Measurements from ENCODE around the gene ZNF526. TPM values are rescaled to one million over a fixed set of nuclear protein-coding genes. Genes with fewer than 3 reads are reported as not detected.

ZNF526 gene
- total and polyA plus RNA-seq, 9 of the 15 experiments (the other 6 are each of a cell fraction or from before 2014, with no cell fraction given), result 1.3 to 17.9 (median 6.2) TPM

DNA sequence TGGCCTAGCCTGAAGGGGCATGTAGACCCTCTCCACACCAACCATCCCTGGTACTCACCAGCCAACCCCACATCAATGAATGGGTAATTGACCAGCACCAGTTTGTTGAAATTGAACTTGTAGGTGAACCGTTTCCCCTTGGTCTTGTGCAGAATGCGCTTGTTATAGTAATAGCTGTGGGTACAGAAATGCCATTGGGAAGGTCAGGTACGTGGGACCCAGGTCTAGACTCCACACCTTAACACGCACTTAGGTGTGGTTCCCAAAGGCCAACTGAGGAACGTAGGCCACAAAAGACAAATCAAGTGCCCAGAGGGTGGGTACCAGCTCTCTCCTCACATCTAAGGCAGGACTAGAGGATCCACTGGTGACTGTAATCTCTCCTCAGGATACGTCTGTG is 29.7 kb downstream of the ZNF526 start:
- Histone ChIP-seq H3K27me3 (ENCODE audit: control insufficient read depth in 2 of 2, insufficient read depth in 2 of 2, low read length in 2 of 2) (no peaks in the 10 kb centered on the region), H3K9me3 (replicated peaks; ENCODE audit: control insufficient read depth, insufficient read depth, low read depth, low read length) (no peaks in the 10 kb centered on the region), H3K4me1 (replicated peaks in 1 of 2; ENCODE audit: control insufficient read depth in 2 of 2, insufficient read depth in 2 of 2, low read length in 2 of 2) (peaks cover 25 to 62% of the 10 kb centered on the region in 2 experiments), H3K36me3 (ENCODE audit: control insufficient read depth, insufficient read depth, low read length) (peaks cover 49% of the 10 kb centered on the region; the same call in 2 of the 3 replicates), H3K4me2 (ENCODE audit: insufficient read depth, low read length) (no peak overlapping the region), H3K9ac (ENCODE audit: insufficient read depth in 1 of 2, low read depth in 2 of 2, low read length in 2 of 2) (no peak overlapping the region), H3K9me1 (ENCODE audit: control insufficient read depth, insufficient read depth, low read length) (peaks cover 4% of the 10 kb centered on the region), H3K79me2 (ENCODE audit: control insufficient read depth, insufficient read depth, low read length) (peaks cover 50% of the 10 kb centered on the region), H3K4me3 (no peak overlapping the region), H4K20me1 (replicated peaks; ENCODE audit: control insufficient read depth, insufficient read depth, low read length) (peaks cover 10% of the 10 kb centered on the region; the same call in 1 of the 2 replicates), H2AFZ (ENCODE audit: low read depth, low read length) (no peak overlapping the region), H3K27ac (ENCODE audit: extremely low read depth, low read depth, low read length) (no peak overlapping the region; the same call in 2 of the 3 replicates)
- CTCF ChIA-PET (ENCODE audit: low intra/inter-chr PET ratio), result no interaction called here
- in situ Hi-C loops (cut with MboI) (no loop called here), intact Hi-C loops (cut with micrococcal nuclease) (no loop called here)
- POLR2A ChIA-PET, result interaction anchor here (1.1 to 1.4 kb wide), 2 partner anchors 8 to 52 kb away, joined by 3 to 4 read pairs; partner anchors contain the start of genes PAFAH1B3 and PRR19
- TF ChIP-seq KLF1 (tag; IDR thresholded peaks at IDR 0.05), result no peak
- TF ChIP-seq, protein P1, sequence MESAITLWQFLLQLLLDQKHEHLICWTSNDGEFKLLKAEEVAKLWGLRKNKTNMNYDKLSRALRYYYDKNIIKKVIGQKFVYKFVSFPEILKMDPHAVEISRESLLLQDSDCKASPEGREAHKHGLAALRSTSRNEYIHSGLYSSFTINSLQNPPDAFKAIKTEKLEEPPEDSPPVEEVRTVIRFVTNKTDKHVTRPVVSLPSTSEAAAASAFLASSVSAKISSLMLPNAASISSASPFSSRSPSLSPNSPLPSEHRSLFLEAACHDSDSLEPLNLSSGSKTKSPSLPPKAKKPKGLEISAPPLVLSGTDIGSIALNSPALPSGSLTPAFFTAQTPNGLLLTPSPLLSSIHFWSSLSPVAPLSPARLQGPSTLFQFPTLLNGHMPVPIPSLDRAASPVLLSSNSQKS (CRISPR knock-in tag; IDR thresholded peaks at IDR 0.05), result no peak
- TF ChIP-seq, protein P2, sequence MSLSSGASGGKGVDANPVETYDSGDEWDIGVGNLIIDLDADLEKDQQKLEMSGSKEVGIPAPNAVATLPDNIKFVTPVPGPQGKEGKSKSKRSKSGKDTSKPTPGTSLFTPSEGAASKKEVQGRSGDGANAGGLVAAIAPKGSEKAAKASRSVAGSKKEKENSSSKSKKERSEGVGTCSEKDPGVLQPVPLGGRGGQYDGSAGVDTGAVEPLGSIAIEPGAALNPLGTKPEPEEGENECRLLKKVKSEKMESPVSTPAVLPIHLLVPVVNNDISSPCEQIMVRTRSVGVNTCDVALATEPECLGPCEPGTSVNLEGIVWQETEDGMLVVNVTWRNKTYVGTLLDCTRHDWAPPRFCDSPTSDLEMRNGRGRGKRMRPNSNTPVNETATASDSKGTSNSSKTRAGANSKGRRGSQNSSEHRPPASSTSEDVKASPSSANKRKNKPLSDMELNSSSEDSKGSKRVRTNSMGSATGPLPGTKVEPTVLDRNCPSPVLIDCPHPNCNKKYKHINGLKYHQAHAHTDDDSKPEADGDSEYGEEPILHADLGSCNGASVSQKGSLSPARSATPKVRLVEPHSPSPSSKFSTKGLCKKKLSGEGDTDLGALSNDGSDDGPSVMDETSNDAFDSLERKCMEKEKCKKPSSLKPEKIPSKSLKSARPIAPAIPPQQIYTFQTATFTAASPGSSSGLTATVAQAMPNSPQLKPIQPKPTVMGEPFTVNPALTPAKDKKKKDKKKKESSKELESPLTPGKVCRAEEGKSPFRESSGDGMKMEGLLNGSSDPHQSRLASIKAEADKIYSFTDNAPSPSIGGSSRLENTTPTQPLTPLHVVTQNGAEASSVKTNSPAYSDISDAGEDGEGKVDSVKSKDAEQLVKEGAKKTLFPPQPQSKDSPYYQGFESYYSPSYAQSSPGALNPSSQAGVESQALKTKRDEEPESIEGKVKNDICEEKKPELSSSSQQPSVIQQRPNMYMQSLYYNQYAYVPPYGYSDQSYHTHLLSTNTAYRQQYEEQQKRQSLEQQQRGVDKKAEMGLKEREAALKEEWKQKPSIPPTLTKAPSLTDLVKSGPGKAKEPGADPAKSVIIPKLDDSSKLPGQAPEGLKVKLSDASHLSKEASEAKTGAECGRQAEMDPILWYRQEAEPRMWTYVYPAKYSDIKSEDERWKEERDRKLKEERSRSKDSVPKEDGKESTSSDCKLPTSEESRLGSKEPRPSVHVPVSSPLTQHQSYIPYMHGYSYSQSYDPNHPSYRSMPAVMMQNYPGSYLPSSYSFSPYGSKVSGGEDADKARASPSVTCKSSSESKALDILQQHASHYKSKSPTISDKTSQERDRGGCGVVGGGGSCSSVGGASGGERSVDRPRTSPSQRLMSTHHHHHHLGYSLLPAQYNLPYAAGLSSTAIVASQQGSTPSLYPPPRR (CRISPR knock-in tag; IDR thresholded peaks at IDR 0.05; ENCODE audit: borderline replicate concordance), result no peak
- no peak for TF ChIP-seq JUNB (CRISPR knock-in tag; conservative IDR thresholded peaks at IDR 0.05)
- no peak for TF ChIP-seq TAF9B (IDR thresholded peaks at IDR 0.05; ENCODE audit: partially characterized antibody)
- no peak for TF ChIP-seq CEBPG (CRISPR knock-in tag; IDR thresholded peaks at IDR 0.05)
- TF ChIP-seq CEBPG (tag; conservative IDR thresholded peaks at IDR 0.05 in 1 of 2, IDR thresholded peaks at IDR 0.05 in 1 of 2), result no peak
- TF ChIP-seq ZFP30 (CRISPR knock-in tag; IDR thresholded peaks at IDR 0.05; ENCODE audit: borderline replicate concordance), result no peak
- TF ChIP-seq SAP30 (IDR thresholded peaks at IDR 0.05; ENCODE audit: borderline replicate concordance, insufficient read depth, low read depth, low read length, poor library complexity, severe bottlenecking), result no peak
- TF ChIP-seq ZNF431 (CRISPR knock-in tag; IDR thresholded peaks at IDR 0.05), result no peak
- no peak for TF ChIP-seq FOXJ2 (tag; IDR thresholded peaks at IDR 0.05)
- no peak for TF ChIP-seq RBM34 (IDR thresholded peaks at IDR 0.05; ENCODE audit: borderline replicate concordance, insufficient read depth, low read length)
- no peak for TF ChIP-seq TOE1 (IDR thresholded peaks at IDR 0.05; ENCODE audit: borderline replicate concordance)
- no peak for TF ChIP-seq TOE1 (CRISPR knock-in tag; IDR thresholded peaks at IDR 0.05; ENCODE audit: borderline replicate concordance, low read depth)
- TF ChIP-seq ADNP (tag; IDR thresholded peaks at IDR 0.05), result no peak
- no peak for ATAC-seq
- no peak for FAIRE-seq
- WGBS (ENCODE audit: insufficient coverage, low coverage, missing lambda C conversion rate), result 90% methylated on average over 6 of the region's 6 CpGs
- no TSS peak for BruUV-seq (replicated peaks)
- DNase-seq (ENCODE audit: extremely low read depth in 1 of 4, low spot score in 3 of 4), result no peak

Data from K562 (cell line).